ENCODE results near the gene DEFB129. TPM values are rescaled to one million over a fixed set of nuclear protein-coding genes. Genes with fewer than 3 reads are reported as not detected.

DEFB129 gene
- total RNA-seq, 1 experiment from 2014 or later, result not detected

DNA sequence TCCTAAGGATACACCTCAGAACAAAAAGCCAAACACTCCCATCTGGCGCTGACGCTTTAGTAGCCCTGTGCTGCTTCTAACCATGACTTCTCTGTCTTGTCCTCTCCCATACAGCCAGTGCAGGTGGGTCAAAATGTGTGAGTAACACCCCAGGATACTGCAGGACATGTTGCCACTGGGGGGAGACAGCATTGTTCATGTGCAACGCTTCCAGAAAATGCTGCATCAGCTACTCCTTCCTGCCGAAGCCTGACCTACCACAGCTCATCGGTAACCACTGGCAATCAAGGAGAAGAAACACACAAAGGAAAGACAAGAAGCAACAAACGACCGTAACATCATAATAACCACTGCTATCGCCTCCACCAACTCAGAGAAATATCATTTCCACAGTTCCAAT, 31.9 kb downstream of the DEFB129 start:
- no peaks in the 10 kb centered on the region for H3K9me3 Mint-ChIP-seq
- Histone ChIP-seq H2BK120ac (ENCODE audit: low read depth, low read length, poor library complexity, severe bottlenecking) (no peak overlapping the region), H3K9ac (ENCODE audit: extremely low read depth, insufficient read length, low read length) (no peak overlapping the region), H2AFZ (ENCODE audit: low read length) (no peak overlapping the region), H2AK5ac (ENCODE audit: insufficient read length, low read length) (no peak overlapping the region), H2BK15ac (ENCODE audit: low read depth, low read length) (no peak overlapping the region), H4K8ac (replicated peaks; ENCODE audit: insufficient read length, low read depth, low read length) (no peak overlapping the region), H3K4ac (ENCODE audit: low read depth, low read length) (no peak overlapping the region), H3K14ac (ENCODE audit: insufficient read depth, low read length) (no peak overlapping the region), H3K9me3 (ENCODE audit: control insufficient read depth, low read depth, low read length) (no peaks in the 10 kb centered on the region), H3K79me1 (ENCODE audit: insufficient read depth, low read depth, low read length, poor library complexity, severe bottlenecking) (no peaks in the 10 kb centered on the region), H3K18ac (ENCODE audit: insufficient read length, low read depth, low read length) (no peak overlapping the region), H3T11ph (ENCODE audit: low read length) (no peak overlapping the region), H3K27me3 (ENCODE audit: insufficient read depth, low read length) (peaks cover 34% of the 10 kb centered on the region), H3K56ac (ENCODE audit: insufficient read length, low read depth, low read length) (no peak overlapping the region), H2BK20ac (ENCODE audit: low read depth, low read length, poor library complexity, severe bottlenecking) (no peak overlapping the region), H4K91ac (ENCODE audit: insufficient read length, low read depth, low read length) (no peak overlapping the region), H4K5ac (ENCODE audit: insufficient read length, low read depth, low read length) (no peak overlapping the region), H2BK5ac (ENCODE audit: insufficient read length, low read length) (no peak overlapping the region), H3K79me2 (ENCODE audit: insufficient read depth, low read length) (no peaks in the 10 kb centered on the region), H2BK12ac (ENCODE audit: insufficient read length, low read depth, low read length) (no peak overlapping the region), H3K27ac (ENCODE audit: insufficient read length, low read depth, low read length) (no peak overlapping the region), H3K4me1 (ENCODE audit: insufficient read depth, low read length) (no peaks in the 10 kb centered on the region), H3K4me2 (ENCODE audit: insufficient read depth, insufficient read length, low read length) (no peak overlapping the region), H3K23me2 (ENCODE audit: insufficient read length, low read depth, low read length, poor library complexity, severe bottlenecking) (no peaks in the 10 kb centered on the region), H3K23ac (ENCODE audit: insufficient read length, low read depth, low read length) (no peak overlapping the region), H4K20me1 (ENCODE audit: control insufficient read depth, insufficient read depth, insufficient read length) (peaks cover 2% of the 10 kb centered on the region)
- H3K4me1 Mint-ChIP-seq, result peaks cover 0 to 2% of the 10 kb centered on the region in 2 experiments; a peak in 2 of 4 replicates
- no peak for DNase-seq
- H3K27ac Mint-ChIP-seq, result no peak overlapping the region
- H3K4me3 Mint-ChIP-seq, result no peak overlapping the region
- TF ChIP-seq, protein P1, sequence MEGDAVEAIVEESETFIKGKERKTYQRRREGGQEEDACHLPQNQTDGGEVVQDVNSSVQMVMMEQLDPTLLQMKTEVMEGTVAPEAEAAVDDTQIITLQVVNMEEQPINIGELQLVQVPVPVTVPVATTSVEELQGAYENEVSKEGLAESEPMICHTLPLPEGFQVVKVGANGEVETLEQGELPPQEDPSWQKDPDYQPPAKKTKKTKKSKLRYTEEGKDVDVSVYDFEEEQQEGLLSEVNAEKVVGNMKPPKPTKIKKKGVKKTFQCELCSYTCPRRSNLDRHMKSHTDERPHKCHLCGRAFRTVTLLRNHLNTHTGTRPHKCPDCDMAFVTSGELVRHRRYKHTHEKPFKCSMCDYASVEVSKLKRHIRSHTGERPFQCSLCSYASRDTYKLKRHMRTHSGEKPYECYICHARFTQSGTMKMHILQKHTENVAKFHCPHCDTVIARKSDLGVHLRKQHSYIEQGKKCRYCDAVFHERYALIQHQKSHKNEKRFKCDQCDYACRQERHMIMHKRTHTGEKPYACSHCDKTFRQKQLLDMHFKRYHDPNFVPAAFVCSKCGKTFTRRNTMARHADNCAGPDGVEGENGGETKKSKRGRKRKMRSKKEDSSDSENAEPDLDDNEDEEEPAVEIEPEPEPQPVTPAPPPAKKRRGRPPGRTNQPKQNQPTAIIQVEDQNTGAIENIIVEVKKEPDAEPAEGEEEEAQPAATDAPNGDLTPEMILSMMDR (conservative IDR thresholded peaks at IDR 0.05), result peak; percentile 19; the same call in 2 of the 3 replicates
- WGBS (ENCODE audit: extremely low coverage, insufficient read length, low lambda C conversion rate), result no CpG with 5 or more reads among the region's 8 CpGs
- peaks cover 96% of the 10 kb centered on the region for H3K27me3 Mint-ChIP-seq (ENCODE audit: low read depth)
- H3K36me3 Mint-ChIP-seq (ENCODE audit: insufficient read depth in 1 of 3, low read depth in 3 of 3), result no peaks in the 10 kb centered on the region

Data from H9 (cell line).